Uterus (tissue), 2 donors: ENCODE data around the gene LENEP.

ENCODE experiments used
- CTCF ChIP-seq, 4 experiments: fragments of 200-600 bp in 2 of 4; fragments of 450-650 bp in 2 of 4; sonication (generic) in 2 of 4; IDR thresholded peaks; one replicate each; pipeline ENCODE4 v1.5.1; 2016 to 2019; ENCODE audit warnings: antibody characterized with exemption in 4 of 4, mild to moderate bottlenecking in 2 of 4, moderate library complexity in 1 of 4
- POLR2A ChIP-seq, 2 donors: fragments of 450-650 bp; IDR thresholded peaks; one replicate each; pipeline ENCODE4 v1.6.1; 2016; ENCODE audit warnings: antibody characterized with exemption in 2 of 2, mild to moderate bottlenecking in 1 of 2, moderate library complexity in 1 of 2

GRCh38 chr1:154952664-154953063 lies 40.7 kb upstream of the LENEP start:
- no peak for TF ChIP-seq CTCF (IDR thresholded peaks at IDR 0.05)
- no peak for TF ChIP-seq POLR2A (IDR thresholded peaks at IDR 0.05)
